NB4 (cell line): ENCODE data around the gene RAB11B.
A peak's percentile ranks its signal among the peaks of the same experiment; 100 is the strongest.
"Not testable (repeated sequence)": the region's sequence is repeated elsewhere in the genome, so short reads cannot be mapped to it uniquely, and the experiment has no call there.

Experiments
- DNase-seq: peaks from one replicate; pipeline ENCODE4 v3.0.0; 2010; ENCODE audit warnings: low read depth
- H3K4me3 ChIP-seq: one replicate; pipeline ENCODE4 v1.5.1; 2011; ENCODE audit warnings: mild to moderate bottlenecking, low read depth, low read length, moderate library complexity
- MYC ChIP-seq: IDR thresholded peaks from 2 replicates; pipeline ENCODE4 v1.6.1; 2011; ENCODE audit warnings: low read depth, low read length
- POLR2A ChIP-seq: IDR thresholded peaks from 2 replicates; pipeline ENCODE4 v1.6.1; 2011; ENCODE audit warnings: mild to moderate bottlenecking; ENCODE audit not compliant: insufficient read length; ENCODE audit errors: extremely low read depth
- TF ChIP-seq, protein P1 (sequence below): IDR thresholded peaks from one replicate; pipeline ENCODE4 v1.5.1; 2012; ENCODE audit warnings: low read depth, low read length
- TF ChIP-seq, protein P2 (sequence below): IDR thresholded peaks from 2 replicates; pipeline ENCODE4 v1.6.1; 2011; ENCODE audit warnings: low read depth, low read length

Gene RAB11B

DNA sequence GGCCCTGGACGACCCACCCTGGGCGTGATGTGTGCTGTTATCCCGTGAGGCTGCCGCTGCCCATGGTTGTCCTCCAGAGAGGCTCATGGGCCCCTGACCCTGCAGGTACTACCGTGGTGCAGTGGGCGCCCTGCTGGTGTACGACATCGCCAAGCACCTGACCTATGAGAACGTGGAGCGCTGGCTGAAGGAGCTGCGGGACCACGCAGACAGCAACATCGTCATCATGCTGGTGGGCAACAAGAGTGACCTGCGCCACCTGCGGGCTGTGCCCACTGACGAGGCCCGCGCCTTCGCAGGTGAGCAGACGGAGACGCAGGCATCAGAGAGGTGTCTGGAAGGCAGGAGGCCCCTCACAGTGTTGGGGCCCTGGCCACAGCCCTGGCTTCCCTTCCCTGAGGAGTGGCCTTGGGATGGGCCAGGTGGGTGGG lies 11.8 kb downstream of the RAB11B start:
- no peak overlapping the region for H3K4me3 ChIP-seq
- DNase-seq = no peak
- TF ChIP-seq MYC = no peak
- TF ChIP-seq, protein P1, sequence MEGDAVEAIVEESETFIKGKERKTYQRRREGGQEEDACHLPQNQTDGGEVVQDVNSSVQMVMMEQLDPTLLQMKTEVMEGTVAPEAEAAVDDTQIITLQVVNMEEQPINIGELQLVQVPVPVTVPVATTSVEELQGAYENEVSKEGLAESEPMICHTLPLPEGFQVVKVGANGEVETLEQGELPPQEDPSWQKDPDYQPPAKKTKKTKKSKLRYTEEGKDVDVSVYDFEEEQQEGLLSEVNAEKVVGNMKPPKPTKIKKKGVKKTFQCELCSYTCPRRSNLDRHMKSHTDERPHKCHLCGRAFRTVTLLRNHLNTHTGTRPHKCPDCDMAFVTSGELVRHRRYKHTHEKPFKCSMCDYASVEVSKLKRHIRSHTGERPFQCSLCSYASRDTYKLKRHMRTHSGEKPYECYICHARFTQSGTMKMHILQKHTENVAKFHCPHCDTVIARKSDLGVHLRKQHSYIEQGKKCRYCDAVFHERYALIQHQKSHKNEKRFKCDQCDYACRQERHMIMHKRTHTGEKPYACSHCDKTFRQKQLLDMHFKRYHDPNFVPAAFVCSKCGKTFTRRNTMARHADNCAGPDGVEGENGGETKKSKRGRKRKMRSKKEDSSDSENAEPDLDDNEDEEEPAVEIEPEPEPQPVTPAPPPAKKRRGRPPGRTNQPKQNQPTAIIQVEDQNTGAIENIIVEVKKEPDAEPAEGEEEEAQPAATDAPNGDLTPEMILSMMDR = no peak

DNA sequence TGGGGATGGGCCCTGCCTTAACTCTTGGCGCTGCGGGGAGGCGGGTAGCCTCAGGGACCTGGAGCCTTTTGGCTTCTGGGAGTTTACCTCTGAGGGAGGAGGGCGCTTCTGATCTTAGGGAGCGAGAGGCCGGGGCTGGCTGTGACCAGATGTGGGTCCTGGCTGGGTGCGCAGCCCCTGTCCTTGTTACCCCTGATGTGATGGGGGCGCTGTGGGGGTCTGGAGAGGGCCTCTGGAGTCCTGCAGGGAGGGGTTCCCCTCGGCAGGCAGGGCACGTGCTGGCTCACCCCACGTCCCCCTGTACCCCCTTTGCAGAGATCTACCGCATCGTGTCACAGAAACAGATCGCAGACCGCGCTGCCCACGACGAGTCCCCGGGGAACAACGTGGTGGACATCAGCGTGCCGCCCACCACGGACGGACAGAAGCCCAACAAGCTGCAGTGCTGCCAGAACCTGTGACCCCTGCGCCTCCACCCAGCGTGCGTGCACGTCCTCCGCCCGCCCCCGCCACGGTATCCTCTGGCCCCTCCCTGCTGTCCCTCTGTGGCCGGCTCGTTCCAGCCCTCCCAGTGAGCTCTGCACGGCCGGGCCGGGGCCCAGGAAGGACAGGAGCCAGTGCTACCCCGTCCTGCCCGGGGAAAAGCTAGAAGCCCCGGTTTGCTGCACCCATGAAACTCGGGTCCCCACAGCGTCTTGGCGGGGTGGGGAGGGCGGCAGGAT lies 13.1 kb downstream of the RAB11B start:
- DNase-seq = no peak
- no peak overlapping the region for H3K4me3 ChIP-seq
- TF ChIP-seq POLR2A = no peak
- TF ChIP-seq MYC = no peak
- TF ChIP-seq, protein P1 = no peak
- TF ChIP-seq, protein P2, sequence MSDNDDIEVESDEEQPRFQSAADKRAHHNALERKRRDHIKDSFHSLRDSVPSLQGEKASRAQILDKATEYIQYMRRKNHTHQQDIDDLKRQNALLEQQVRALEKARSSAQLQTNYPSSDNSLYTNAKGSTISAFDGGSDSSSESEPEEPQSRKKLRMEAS = no peak

DNA sequence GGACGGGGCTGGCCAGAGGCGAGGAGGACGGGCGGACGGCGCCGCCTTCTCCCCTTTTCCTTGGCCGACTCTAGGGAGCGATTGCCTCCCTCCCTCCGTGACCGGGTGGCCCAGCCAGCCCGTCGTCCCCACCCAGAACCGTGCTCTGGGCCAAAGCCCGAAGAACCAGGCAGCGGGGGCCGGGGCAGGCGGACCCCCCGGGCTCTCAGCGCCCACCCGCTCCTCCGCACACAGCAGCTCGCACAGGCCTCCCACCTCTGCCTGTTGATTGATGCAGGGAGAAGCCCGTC lies 13.6 kb downstream of the RAB11B start:
- no peak overlapping the region for H3K4me3 ChIP-seq
- TF ChIP-seq, protein P2 = no peak
- no peak for TF ChIP-seq POLR2A
- TF ChIP-seq MYC = no peak
- TF ChIP-seq, protein P1 = no peak
- no peak for DNase-seq

- H3K4me3 ChIP-seq = no peak overlapping the region
- TF ChIP-seq POLR2A (no peak), MYC (no peak)
- TF ChIP-seq, protein P2 = no peak
- TF ChIP-seq, protein P1 = no peak
- no peak for DNase-seq
These were observed 14.4 kb downstream of the RAB11B start for GRCh38 chr19:8404391-8405151.

GRCh38 chr19:8410718-8411117 lies 20.6 kb downstream of the RAB11B start:
- not testable (repeated sequence) for H3K4me3 ChIP-seq
- peak; percentile 53 for DNase-seq
- TF ChIP-seq, protein P1 = peak; percentile 48
